PFSK-1 (cell line): ENCODE measurements around the gene SEMA3B.

Source experiments
- POLR2AphosphoS5 ChIP-seq: IDR thresholded peaks from 2 replicates; pipeline ENCODE4 v1.6.1; 2012; ENCODE audit warnings: low read depth, mild to moderate bottlenecking, control low read depth, low read length, moderate library complexity
- REST ChIP-seq, 2 experiments: IDR thresholded peaks; 2 replicates each; pipeline versions ENCODE4 v1.6.1 to v1.8.0; 2011 to 2012; ENCODE audit warnings: low read depth in 2 of 2, low read length in 2 of 2, control low read depth in 1 of 2, inconsistent platforms in 1 of 2, mild to moderate bottlenecking in 1 of 2, moderate library complexity in 1 of 2; ENCODE audit not compliant: insufficient read depth in 1 of 2
- SIN3A ChIP-seq: IDR thresholded peaks from 2 replicates; pipeline ENCODE4 v1.6.1; 2012; ENCODE audit warnings: mild to moderate bottlenecking, low read length, moderate library complexity, borderline replicate concordance; ENCODE audit not compliant: insufficient read depth

GRCh38 chr3:50289130-50289529 lies 20.2 kb downstream of the SEMA3B start:
- TF ChIP-seq REST (IDR thresholded peaks at IDR 0.05; ENCODE audit: insufficient read depth in 1 of 2, low read depth in 2 of 2, low read length in 2 of 2) = no peak
- TF ChIP-seq POLR2AphosphoS5 = no peak
- TF ChIP-seq SIN3A = no peak
